Measurements from ENCODE around the gene FIBP.

The FIBP gene

DNA sequence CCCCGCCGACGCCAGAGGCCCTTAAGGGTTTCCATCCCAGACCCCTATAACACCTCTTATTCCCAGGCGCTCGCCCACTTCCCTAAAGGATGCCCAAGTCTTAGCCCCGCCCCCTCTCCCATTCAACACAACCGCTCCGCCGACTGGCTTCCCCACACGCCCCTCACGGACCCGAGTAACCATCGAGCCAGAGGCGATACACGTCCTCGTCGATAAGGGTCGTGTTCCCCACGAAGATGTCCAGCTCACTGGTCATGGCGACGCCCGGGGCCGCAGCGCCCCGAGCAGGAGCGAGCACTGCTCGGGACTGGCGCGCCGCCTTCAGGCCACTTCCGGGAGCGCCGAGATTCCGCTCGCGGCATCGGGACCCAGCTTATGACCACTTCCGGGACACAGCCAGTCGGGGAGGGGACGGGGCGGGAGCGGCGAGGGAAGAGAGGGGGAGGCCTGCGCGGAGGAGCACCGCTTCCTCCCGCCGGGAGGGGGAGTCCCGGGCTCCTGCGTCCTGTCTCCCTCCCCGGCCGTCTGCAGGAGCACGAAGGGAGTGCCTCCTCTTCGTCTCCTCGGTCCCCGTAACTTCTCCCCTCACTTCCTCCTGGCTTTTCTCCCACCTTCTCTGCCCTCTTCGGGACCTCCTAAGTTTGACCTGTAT, at the start of gene FIBP:
TSS of gene FIBP (minus strand) at position 309 of the 652 bp plus-strand sequence. CDS start at position 256, 53 bp downstream.
- Histone ChIP-seq H3K9ac (ENCODE audit: low read length) (peak within 1 kb of the TSS; percentile 55), H3K4me1 (ENCODE audit: control insufficient read depth, low read depth, low read length) (peaks cover 16% of the 10 kb centered on the region), H3K36me3 (ENCODE audit: control insufficient read depth, low read depth, low read length) (peaks cover 28% of the 10 kb centered on the region), H3K27me3 (ENCODE audit: control insufficient read depth, insufficient read depth, low read length) (peaks cover 23% of the 10 kb centered on the region), H3K9me3 (ENCODE audit: control insufficient read depth, low read depth, low read length) (no peaks in the 10 kb centered on the region), H3K4me3 (ENCODE audit: low read length) (peak within 1 kb of the TSS; percentile 93), H3K27ac (ENCODE audit: low read length) (no peak within 1 kb of the TSS)

DNA sequence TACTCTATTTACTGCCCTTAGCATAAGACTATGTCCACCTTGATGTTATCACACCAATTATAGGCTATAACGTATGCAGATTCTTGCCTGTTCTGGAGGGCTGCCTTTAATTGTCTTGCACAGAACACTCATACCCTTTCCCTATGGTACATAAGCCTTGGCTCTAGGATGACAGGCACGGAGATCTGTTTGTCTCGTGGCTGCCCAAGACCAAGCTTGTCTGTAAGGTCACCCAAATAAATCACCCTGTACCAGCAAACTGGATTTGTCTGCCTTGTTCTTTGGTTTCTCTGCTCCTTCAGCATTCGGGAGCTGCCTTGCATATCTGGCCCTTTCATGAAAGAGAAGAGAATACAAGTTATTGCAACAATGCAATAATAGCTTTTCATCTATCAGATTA, 49.5 kb upstream of the FIBP start:
- H3K36me3 ChIP-seq (ENCODE audit: control insufficient read depth, low read depth, low read length): no peaks in the 10 kb centered on the region
- H3K4me1 ChIP-seq (ENCODE audit: control insufficient read depth, low read depth, low read length): no peaks in the 10 kb centered on the region
- H3K9me3 ChIP-seq (ENCODE audit: control insufficient read depth, low read depth, low read length): no peaks in the 10 kb centered on the region
- no peak overlapping the region for H3K9ac ChIP-seq (ENCODE audit: low read length)
- no peak overlapping the region for H3K27ac ChIP-seq (ENCODE audit: low read length)
- H3K27me3 ChIP-seq (ENCODE audit: control insufficient read depth, insufficient read depth, low read length): no peaks in the 10 kb centered on the region
- no peak overlapping the region for H3K4me3 ChIP-seq (ENCODE audit: low read length)

GRCh38 chr11:65934014-65934413, 45.7 kb upstream of the FIBP start:
- no peak overlapping the region for H3K4me3 ChIP-seq (ENCODE audit: low read length)
- H3K4me1 ChIP-seq (ENCODE audit: control insufficient read depth, low read depth, low read length): peaks cover 4% of the 10 kb centered on the region
- H3K27me3 ChIP-seq (ENCODE audit: control insufficient read depth, insufficient read depth, low read length): no peaks in the 10 kb centered on the region

GRCh38 chr11:65932558-65932919, 44.3 kb upstream of the FIBP start:
- H3K27ac ChIP-seq (ENCODE audit: low read length): no peak overlapping the region
- H3K9ac ChIP-seq (ENCODE audit: low read length): no peak overlapping the region
- H3K36me3 ChIP-seq (ENCODE audit: control insufficient read depth, low read depth, low read length): no peaks in the 10 kb centered on the region
- H3K27me3 ChIP-seq (ENCODE audit: control insufficient read depth, insufficient read depth, low read length): no peaks in the 10 kb centered on the region
- H3K9me3 ChIP-seq (ENCODE audit: control insufficient read depth, low read depth, low read length): no peaks in the 10 kb centered on the region
- peaks cover 4% of the 10 kb centered on the region for H3K4me1 ChIP-seq (ENCODE audit: control insufficient read depth, low read depth, low read length)
- no peak overlapping the region for H3K4me3 ChIP-seq (ENCODE audit: low read length)

More at GRCh38 chr11:65934014-65934413, 45.7 kb upstream of the FIBP start:
- Histone ChIP-seq H3K27ac (ENCODE audit: low read length) (no peak overlapping the region), H3K36me3 (ENCODE audit: control insufficient read depth, low read depth, low read length) (no peaks in the 10 kb centered on the region), H3K9me3 (ENCODE audit: control insufficient read depth, low read depth, low read length) (no peaks in the 10 kb centered on the region), H3K9ac (ENCODE audit: low read length) (no peak overlapping the region)

DNA sequence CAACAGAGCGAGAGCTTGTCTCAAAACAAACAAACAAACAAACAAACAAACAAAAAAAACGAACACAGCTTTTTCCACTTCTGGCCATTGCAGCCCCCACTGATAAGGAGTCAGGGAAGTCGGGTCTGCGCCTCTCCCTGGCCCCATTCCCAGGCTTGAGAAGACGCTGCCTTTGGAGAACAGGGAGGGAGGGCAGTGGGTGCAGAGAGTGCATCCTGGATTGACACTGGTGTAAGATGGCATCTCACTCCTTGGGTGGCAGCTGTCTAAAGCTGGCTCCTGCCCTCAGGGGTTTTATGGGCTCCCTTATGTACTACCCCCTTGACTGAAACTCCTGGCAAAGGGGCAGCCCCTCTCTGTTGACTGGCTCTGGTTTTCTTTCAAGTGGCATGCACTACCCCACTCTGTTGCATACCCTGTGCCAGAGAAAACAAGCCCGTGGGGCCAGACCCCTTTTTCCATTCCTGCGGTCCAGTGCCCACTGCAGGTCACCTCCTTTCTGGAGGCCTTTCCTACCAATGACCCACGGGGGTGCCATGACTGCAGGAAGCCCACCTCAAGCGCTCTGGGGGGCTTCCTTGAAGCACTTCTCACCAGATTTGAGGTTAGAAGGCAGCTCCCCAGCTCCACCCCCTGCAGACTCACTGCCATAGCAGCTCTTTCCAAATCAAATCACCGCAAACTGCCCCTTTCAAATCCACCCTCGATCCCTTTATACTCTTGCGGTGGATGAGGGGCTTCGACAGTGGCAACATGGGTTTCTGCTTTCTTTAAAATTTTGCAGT, 43.7 kb upstream of the FIBP start:
- no peak overlapping the region for H3K27ac ChIP-seq (ENCODE audit: low read length)
- H3K4me3 ChIP-seq (ENCODE audit: low read length): no peak overlapping the region
- H3K9me3 ChIP-seq (ENCODE audit: control insufficient read depth, low read depth, low read length): no peaks in the 10 kb centered on the region
- no peak overlapping the region for H3K9ac ChIP-seq (ENCODE audit: low read length)
- no peaks in the 10 kb centered on the region for H3K36me3 ChIP-seq (ENCODE audit: control insufficient read depth, low read depth, low read length)
- H3K4me1 ChIP-seq (ENCODE audit: control insufficient read depth, low read depth, low read length): peaks cover 4% of the 10 kb centered on the region
- no peaks in the 10 kb centered on the region for H3K27me3 ChIP-seq (ENCODE audit: control insufficient read depth, insufficient read depth, low read length)

- H3K27ac ChIP-seq (ENCODE audit: low read length): no peak overlapping the region
- H3K9me3 ChIP-seq (ENCODE audit: control insufficient read depth, low read depth, low read length): no peaks in the 10 kb centered on the region
- H3K4me3 ChIP-seq (ENCODE audit: low read length): no peak overlapping the region
- peaks cover 4% of the 10 kb centered on the region for H3K4me1 ChIP-seq (ENCODE audit: control insufficient read depth, low read depth, low read length)
- no peaks in the 10 kb centered on the region for H3K27me3 ChIP-seq (ENCODE audit: control insufficient read depth, insufficient read depth, low read length)
- H3K36me3 ChIP-seq (ENCODE audit: control insufficient read depth, low read depth, low read length): no peaks in the 10 kb centered on the region
- H3K9ac ChIP-seq (ENCODE audit: low read length): no peak overlapping the region
Observed at GRCh38 chr11:65928667-65929066, 40.4 kb upstream of the FIBP start.

GRCh38 chr11:65927904-65928397, 39.7 kb upstream of the FIBP start:
- Histone ChIP-seq H3K27me3 (ENCODE audit: control insufficient read depth, insufficient read depth, low read length) (no peaks in the 10 kb centered on the region), H3K9me3 (ENCODE audit: control insufficient read depth, low read depth, low read length) (no peaks in the 10 kb centered on the region), H3K36me3 (ENCODE audit: control insufficient read depth, low read depth, low read length) (no peaks in the 10 kb centered on the region), H3K4me3 (ENCODE audit: low read length) (no peak overlapping the region), H3K27ac (ENCODE audit: low read length) (no peak overlapping the region), H3K9ac (ENCODE audit: low read length) (no peak overlapping the region), H3K4me1 (ENCODE audit: control insufficient read depth, low read depth, low read length) (peaks cover 4% of the 10 kb centered on the region)

DNA sequence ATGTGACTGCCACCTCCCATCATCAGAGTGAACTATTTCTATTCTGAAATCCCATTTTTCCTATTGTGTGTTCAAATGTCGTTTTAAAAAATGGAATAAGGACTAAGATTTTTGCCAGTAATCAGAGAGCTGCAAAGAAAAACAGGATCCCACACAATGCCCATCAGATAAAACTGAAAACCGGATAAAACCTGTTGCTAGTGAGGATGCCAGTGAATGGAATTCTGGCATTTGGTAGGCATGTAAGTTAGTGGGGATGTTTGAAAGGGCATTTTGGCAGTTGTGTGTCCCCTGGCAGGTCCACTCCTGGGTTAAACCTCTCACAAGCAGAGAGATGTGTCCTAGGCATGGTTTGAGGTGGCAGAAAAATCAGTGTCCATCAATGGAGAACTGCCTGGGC, 37.1 kb upstream of the FIBP start:
- H3K9ac ChIP-seq (ENCODE audit: low read length): no peak overlapping the region
- H3K27me3 ChIP-seq (ENCODE audit: control insufficient read depth, insufficient read depth, low read length): no peaks in the 10 kb centered on the region
- no peak overlapping the region for H3K4me3 ChIP-seq (ENCODE audit: low read length)
- H3K27ac ChIP-seq (ENCODE audit: low read length): no peak overlapping the region
- no peaks in the 10 kb centered on the region for H3K4me1 ChIP-seq (ENCODE audit: control insufficient read depth, low read depth, low read length)
- H3K36me3 ChIP-seq (ENCODE audit: control insufficient read depth, low read depth, low read length): peaks cover 4% of the 10 kb centered on the region
- no peaks in the 10 kb centered on the region for H3K9me3 ChIP-seq (ENCODE audit: control insufficient read depth, low read depth, low read length)

- Histone ChIP-seq H3K9me3 (ENCODE audit: control insufficient read depth, low read depth, low read length) (no peaks in the 10 kb centered on the region), H3K27me3 (ENCODE audit: control insufficient read depth, insufficient read depth, low read length) (no peaks in the 10 kb centered on the region), H3K27ac (ENCODE audit: low read length) (no peak overlapping the region), H3K4me3 (ENCODE audit: low read length) (no peak overlapping the region), H3K36me3 (ENCODE audit: control insufficient read depth, low read depth, low read length) (peaks cover 4% of the 10 kb centered on the region), H3K4me1 (ENCODE audit: control insufficient read depth, low read depth, low read length) (peaks cover 5% of the 10 kb centered on the region), H3K9ac (ENCODE audit: low read length) (no peak overlapping the region)
Observed at GRCh38 chr11:65922565-65922964, 34.3 kb upstream of the FIBP start.

DNA sequence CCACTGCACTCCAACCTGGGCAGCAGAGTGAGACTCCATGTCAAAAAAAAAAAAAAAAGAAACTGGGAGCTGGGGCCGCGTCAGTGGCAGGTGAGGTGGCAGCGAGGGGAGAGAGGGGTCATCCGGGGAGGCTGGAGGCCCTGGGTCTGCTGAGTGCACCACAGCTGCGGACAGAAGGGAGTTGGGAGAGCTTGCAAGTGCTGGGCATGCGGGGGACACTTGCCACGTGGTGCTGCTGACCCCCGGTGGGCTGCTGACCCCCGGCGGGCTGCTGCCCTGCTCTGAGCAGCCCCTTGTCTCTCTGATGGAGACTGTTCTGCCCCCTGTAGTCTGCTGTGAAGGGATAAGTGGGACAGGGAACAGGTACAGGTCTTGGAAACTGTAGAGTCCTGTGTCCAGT, 33.6 kb upstream of the FIBP start:
- no peaks in the 10 kb centered on the region for H3K27me3 ChIP-seq (ENCODE audit: control insufficient read depth, insufficient read depth, low read length)
- no peak overlapping the region for H3K27ac ChIP-seq (ENCODE audit: low read length)
- no peak overlapping the region for H3K9ac ChIP-seq (ENCODE audit: low read length)
- peaks cover 4% of the 10 kb centered on the region for H3K36me3 ChIP-seq (ENCODE audit: control insufficient read depth, low read depth, low read length)
- H3K4me1 ChIP-seq (ENCODE audit: control insufficient read depth, low read depth, low read length): peaks cover 5% of the 10 kb centered on the region
- H3K4me3 ChIP-seq (ENCODE audit: low read length): no peak overlapping the region
- no peaks in the 10 kb centered on the region for H3K9me3 ChIP-seq (ENCODE audit: control insufficient read depth, low read depth, low read length)

GRCh38 chr11:65921033-65921555, 32.8 kb upstream of the FIBP start:
- no peak overlapping the region for H3K9ac ChIP-seq (ENCODE audit: low read length)
- peaks cover 4% of the 10 kb centered on the region for H3K36me3 ChIP-seq (ENCODE audit: control insufficient read depth, low read depth, low read length)
- peaks cover 5% of the 10 kb centered on the region for H3K4me1 ChIP-seq (ENCODE audit: control insufficient read depth, low read depth, low read length)
- no peaks in the 10 kb centered on the region for H3K9me3 ChIP-seq (ENCODE audit: control insufficient read depth, low read depth, low read length)
- no peaks in the 10 kb centered on the region for H3K27me3 ChIP-seq (ENCODE audit: control insufficient read depth, insufficient read depth, low read length)
- H3K4me3 ChIP-seq (ENCODE audit: low read length): no peak overlapping the region
- H3K27ac ChIP-seq (ENCODE audit: low read length): no peak overlapping the region
